Retinal pigment epithelial cell (primary cell): ENCODE measurements around the gene S100A2.

Experiments
- DNase-seq: peaks from one replicate; pipeline ENCODE4 v3.0.0-alpha.2; 2010; ENCODE audit warnings: low read depth
- H3K4me3 ChIP-seq: 2 replicates; pipeline ENCODE4 v1.5.1; 2011; ENCODE audit warnings: mild to moderate bottlenecking, low read length, control low read depth, moderate library complexity
- CTCF ChIP-seq: conservative IDR thresholded peaks from 2 replicates; pipeline ENCODE4 v1.5.1; 2011; ENCODE audit warnings: low read depth, low read length, control low read depth, inconsistent platforms

The S100A2 gene

GRCh38 chr1:153544453-153545066, 21.1 kb downstream of the S100A2 start:
- DNase-seq: no peak
- H3K4me3 ChIP-seq: no peak overlapping the region
- no peak for TF ChIP-seq CTCF

GRCh38 chr1:153543736-153544135, 21.9 kb downstream of the S100A2 start:
- TF ChIP-seq CTCF: no peak
- no peak overlapping the region for H3K4me3 ChIP-seq
- DNase-seq: no peak

- no peak for TF ChIP-seq CTCF
- no peak overlapping the region for H3K4me3 ChIP-seq
- no peak for DNase-seq
Observed at GRCh38 chr1:153542956-153543711, 22.5 kb downstream of the S100A2 start.

- TF ChIP-seq CTCF: no peak
- H3K4me3 ChIP-seq: no peak overlapping the region
- DNase-seq: no peak
Observed at GRCh38 chr1:153541641-153542590, 23.7 kb downstream of the S100A2 start.

GRCh38 chr1:153540394-153541361, 25.0 kb downstream of the S100A2 start, which contains the start of gene S100A5:
TSS of gene S100A5 (minus strand) at chr1:153540934. CDS start at chr1:153540191, 743 bp downstream.
- no peak for TF ChIP-seq CTCF
- no peak for DNase-seq
- H3K4me3 ChIP-seq: no peak within 1 kb of the TSS
